NCI-H2107 treated with DMSO at 0.1 percent for 48 hours (cell line): ENCODE data around the gene AADAC.
A peak's percentile ranks its signal among the peaks of the same experiment; 100 is the strongest.
"Not testable (repeated sequence)": the region's sequence is repeated elsewhere in the genome, so short reads cannot be mapped to it uniquely, and the experiment has no call there.

ENCODE experiments used
- DNase-seq: peaks from one replicate; lab custom pipeline; 2025; ENCODE audit not compliant: unreplicated experiment; lab: John Stamatoyannopoulos, UW

AADAC gene

DNA sequence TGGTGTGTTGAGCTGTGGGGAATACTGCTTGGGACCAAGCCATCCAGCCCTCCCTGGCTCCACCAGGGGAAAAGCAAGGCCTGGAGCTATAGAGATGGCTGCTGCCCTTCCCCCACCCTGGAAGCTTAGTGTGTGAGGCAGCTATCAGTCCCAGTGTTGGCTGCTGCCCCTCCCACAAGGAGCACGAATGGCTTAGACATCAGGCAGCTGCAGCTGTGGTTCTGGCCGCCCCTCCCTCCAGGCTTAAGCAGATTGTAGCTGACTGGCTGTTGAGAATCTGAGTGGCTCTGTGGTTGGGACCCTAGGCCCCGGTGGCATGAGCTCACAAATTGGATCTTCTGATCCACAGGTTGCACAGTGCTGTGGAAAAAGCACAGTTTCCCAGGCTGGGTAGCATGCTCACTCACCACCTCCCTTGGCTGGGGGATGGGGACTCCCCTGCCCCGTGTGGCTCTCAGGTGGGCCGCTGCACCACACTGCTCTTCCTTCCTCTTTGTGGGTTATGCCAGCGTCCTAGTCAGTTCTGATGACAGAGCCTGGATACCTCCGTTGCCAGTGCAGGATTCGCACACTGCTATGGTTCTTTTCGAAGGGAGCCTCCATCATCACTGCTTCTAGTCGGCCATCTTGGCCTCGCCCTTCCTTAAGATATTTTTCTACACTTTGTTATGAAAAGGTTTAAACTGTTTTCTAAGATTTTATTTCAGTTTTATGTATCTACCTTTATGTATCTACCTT lies 38.3 kb downstream of the AADAC start:
- no peak for DNase-seq

DNA sequence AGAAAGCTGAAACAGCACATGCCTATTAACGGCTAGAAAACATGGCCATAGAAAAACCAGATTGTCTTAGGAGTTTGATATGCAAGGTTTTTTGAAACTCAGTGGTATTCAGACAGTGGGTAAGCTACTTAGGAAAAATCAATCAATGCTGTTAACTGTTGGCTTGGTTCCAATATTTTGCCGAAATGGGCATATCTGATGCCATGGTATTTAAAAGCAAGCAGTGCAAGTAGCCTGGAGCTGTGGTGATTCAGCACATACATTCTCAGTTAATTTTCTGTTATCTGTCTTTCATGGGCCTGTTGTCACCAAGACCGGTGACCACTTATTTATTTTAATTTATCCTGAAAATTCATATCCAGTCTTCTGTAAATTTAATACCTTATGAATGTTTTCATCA lies 42.2 kb downstream of the AADAC start:
- DNase-seq: peak; percentile 36

DNA sequence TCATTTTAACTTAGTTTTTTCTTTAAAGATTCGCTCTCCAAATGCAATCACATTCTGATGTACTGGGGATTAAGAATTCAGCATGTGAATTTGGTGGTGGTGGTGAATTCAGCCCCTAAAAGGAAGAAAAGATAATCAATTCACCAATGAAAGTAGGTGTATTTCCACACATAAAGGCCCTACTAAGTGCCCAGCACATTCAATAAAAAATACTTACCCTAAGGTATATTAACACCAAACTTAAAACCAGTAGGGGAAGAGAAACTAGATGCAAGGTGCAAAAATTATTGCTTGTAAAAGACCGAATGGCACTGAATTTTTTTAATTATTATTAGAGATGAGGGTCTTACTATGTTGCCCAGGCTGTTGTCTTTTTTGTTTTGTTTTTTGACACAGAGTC lies 42.7 kb downstream of the AADAC start:
- no peak for DNase-seq

DNA sequence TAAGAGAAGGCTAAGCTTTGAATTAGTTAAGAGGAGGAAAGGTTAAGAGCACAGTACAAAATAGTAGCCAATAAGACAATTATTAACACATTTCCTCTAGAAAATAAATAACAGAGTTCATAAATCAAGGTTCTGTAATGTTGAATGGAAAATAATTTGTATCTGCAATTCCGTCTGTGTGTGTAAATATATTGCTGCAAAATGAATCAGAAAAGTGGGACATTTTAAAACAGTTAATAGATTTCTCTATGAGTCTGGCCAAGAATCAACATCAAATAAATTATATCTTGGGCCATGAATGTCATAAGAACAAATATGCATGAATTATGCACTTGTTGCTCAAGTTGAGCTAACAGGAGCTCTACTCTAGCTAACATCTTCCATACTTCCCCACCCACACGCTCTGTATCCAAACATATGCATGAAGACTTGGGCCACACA lies 45.3 kb downstream of the AADAC start:
- DNase-seq: no peak

DNA sequence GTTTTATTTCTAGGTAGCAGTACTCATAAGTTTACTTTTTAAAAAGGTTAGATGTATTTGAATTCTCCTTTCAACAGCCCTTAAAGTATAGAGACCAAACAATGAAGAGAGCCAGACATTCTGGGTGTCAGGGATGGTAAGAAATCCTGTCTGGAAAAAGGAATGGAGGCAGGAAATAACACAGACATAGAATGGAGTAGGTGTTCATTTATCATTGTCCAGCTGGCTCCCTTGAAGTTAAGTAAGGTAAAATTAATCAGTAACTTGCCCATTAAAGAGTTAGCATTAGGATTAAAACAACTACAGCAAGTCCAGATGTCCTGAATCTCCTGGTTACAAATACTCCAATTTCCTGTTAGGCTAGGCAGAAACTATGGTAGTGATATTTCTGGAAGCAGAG lies 46.0 kb downstream of the AADAC start:
- DNase-seq: no peak

DNA sequence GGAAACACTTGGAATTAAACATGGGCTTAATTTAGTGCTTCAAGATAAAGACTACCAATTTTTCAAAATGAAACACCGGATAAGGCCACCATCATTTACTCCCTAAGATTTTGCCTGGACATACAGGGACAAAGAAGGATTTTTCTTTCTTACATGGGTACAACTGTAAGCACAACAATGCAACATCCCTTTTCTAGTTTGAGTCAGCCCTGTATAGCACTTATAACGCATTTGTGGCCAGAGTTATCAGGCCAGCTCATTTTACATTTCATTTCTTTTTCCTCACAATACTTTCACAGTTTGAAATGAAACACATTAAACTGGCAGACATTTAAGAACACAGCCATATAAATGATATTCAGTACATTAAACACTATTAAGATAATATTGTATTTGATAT lies 49.7 kb downstream of the AADAC start:
- DNase-seq: peak; percentile 73

DNA sequence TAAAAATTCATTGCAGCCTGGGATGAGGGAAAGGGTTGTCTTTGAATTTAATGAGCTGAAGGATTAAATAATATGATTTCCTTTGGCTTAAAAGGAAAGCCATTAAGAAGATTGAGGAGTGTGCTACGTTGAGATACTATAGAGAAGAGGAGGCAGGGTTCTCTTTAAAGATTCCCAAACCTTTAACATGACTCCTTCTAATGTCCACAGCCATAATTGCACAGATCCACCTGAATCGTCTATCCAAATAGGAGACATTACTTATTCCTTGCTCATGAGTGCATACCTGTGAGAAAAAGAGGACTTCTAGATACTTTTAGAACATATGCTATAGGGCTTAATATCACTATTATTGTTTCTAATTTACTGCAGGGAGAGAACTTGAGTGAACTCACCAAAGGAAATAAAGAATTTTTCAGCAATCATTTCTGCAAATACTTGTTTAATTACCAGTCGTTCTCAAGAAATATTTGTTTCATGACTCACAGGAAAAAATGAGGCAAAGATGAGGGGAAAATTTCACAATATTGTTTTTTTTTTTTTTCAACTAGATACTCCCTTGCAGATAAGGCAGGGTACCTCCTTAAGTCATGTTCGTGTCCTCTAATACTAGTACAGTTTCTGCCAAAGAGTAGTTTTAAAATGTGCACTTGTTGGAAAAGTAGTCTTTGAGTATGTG lies 50.6 kb downstream of the AADAC start:
- peak; percentile 13 for DNase-seq

DNA sequence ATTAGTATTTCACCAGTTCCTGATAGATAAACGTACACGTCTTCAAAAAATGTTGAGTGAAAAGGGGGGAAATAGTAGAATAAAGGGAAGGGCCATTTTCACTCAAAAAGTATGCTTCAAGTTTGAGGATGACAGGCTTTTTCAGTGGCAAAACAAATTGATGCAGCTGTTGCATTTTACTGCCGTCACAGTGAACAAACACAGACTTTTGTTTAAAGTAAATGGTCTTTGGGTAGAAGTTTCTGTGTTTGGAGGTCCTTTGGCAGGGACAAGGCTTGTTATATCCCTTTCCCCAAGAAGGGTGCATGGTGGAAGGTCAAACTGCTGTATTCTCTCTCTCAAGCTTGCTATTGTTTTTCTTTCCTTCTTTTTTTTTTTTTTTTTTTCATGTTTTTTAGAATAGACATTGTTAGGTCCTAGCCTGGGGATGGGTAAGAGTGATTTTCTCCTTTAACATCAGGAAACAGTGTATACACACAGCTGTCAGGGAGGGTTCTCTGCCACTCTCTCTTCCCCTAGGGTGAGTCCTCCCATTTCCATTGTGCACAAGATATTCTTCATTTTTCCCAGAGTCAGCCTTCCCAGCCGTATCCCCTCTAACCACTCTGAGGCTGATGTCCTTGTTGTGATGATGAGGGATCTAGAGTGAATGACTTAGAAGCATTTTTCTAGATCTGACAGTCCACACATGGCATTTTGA lies 52.9 kb downstream of the AADAC start:
- no peak for DNase-seq

DNA sequence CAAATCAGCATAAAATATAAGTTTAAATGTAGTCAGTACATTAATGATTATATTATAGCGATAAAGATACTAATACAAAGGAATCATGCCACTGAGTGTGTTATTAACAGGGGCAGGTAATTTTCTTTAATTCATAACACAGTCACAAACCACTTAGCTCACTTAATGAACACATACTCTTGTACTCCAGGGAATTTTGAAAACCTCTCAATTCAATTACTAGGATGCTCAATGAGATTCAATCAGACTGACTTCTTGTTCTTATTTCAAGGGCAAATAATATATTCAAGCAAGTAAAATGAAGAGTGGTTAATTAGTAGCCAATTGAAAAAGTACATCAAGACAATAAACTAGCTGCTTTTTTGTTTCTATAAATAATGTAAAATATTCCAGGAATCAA lies 53.8 kb downstream of the AADAC start:
- DNase-seq: peak; percentile 7

DNA sequence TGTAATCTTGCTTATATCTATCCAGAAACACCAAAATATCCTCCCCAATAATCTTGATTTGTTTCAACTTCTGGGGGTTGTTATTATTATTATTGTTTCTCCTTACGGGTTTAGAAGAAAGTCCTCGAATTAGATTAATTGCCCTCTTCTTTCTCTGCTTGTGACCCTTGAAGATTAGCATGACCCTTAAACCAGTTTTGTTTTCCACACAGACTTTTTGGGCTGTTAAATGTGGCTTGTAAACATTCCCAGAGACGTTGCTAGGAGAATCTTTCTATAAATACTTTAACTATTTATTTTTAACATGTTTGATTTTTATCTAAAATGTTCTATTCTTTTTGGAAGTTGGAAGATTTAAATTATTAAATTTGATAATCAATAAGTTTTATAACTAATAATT lies 55.3 kb downstream of the AADAC start:
- no peak for DNase-seq

DNA sequence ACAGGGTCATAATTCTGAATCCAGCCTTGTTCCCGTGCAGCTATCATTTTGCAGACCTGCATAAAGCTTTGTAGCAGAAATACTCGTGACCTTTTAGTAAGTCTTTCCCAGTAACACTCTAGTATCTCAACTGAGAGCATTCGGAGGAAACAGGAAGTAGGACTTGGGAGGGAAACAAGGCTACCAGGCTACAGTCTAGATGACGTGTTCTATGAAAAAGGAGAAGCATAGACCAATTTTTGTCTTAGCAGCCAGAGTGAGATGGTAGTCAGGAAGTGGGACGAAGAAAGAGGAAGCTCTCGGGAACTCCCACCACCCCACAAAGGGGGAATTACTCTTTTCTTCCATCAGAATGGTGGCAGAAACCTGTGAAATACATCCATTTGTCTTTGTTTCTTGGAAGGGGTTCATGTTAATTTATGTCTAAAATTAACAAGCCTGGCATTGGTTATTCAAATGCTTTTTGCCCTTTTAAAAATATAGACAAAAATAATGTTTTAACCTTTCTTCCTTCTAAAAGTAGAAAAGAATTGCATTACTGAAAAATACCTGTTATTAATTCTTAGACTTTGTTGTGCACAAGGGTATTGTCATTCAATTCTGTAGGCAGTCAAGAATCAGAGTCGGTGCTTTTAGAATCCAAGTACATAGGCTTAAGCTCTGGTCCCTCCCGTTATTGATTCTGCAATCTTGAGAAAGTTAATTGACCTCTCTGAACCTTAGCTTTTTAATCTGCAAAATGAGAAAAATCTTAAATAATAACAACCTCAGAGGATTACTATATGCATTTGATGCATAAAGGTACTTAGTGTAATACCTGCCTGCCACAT lies 57.9 kb downstream of the AADAC start:
- DNase-seq: no peak

DNA sequence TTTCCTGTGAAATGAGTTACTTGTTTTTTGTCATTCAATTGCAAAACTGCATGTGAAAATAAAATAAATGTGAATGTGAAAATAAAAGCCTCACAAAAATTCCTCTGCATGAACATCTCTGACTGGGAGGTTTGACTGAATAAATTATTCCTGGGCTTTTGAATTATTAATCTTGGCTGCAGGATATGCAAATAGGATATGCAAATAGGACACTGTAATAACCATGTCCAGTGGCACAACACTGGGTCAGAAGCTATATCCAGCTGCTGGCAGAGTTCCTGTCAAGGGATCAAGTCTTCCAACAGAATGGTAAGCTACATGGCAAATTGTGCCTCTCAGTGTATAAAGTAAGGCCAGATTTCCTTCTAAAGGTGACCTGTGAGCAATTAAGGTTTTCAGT lies 59.5 kb downstream of the AADAC start, which contains the start of gene SUCNR1:
Gene SUCNR1 (plus strand): TSS at position 246 of the 400 bp plus-strand sequence. CDS start 6,250 bp downstream, outside the sequence.
- DNase-seq: no peak

DNA sequence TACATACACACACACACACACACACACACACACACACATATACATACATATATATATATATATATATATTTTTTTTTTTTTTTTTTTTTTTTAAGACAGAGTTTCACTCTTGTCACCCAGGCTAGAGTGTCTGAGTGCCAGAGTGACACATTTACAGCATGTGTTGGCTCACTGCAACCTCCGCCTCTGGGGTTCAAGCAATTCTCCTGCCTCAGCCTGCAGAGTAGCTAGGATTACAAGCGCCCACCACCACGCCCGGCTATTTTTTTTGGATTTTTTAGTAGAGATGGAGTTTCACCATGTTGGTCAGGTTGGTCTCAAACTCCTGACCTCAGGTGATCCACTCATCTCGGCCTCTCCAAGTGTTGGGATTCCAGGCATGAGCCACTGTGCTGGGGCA lies 60.2 kb downstream of the AADAC start:
- not testable (repeated sequence) for DNase-seq

DNA sequence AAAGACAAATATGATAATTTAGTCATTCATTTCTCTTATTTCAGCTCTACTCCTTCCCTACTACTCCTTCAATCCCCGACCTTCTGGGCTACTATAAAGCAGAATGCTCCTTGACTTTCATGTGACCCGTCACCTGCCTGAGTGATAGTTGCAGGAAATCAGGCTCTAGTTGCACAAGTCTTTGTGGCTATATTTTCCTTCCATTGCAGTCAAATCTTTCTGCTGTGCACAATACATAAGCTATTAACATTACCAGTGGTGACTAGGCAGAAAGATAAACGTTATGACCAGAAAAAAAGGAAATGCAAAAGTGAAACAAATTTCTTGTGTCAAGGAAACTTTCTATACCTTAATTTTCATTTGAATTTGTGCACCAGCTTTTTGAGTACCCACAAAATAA lies 61.8 kb downstream of the AADAC start:
- peak; percentile 35 for DNase-seq

DNA sequence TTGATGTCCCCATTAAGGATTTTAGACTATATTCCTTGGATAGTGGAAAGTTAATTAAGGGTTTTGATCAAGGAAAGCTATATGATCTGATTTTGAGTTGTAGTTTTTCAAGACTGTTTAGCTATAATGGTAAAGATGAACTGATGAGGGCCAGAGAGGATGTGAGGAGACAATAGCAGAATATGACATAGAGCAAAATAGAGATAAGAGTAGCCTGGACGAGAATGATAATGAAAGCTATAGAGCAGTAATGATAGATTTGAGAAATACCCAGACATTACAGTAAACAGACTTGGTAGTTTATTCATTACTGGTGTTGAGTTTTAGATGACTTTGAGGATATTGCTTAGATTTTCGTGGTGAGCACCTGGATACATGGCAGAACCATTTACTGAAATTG lies 63.4 kb downstream of the AADAC start:
- no peak for DNase-seq
